Measurements from ENCODE around the gene PXMP2.
"Not testable (repeated sequence)": the region's sequence is repeated elsewhere in the genome, so short reads cannot be mapped to it uniquely, and the experiment has no call there.

Gene PXMP2

GRCh38 chr12:132739600-132740312, 52.4 kb downstream of the PXMP2 start:
- Mint-ChIP-seq H3K4me3 (no peak overlapping the region), H3K4me1 (peaks cover 20% of the 10 kb centered on the region), H3K36me3 (peaks cover 20% of the 10 kb centered on the region), H3K9me3 (no peaks in the 10 kb centered on the region), H3K27ac (no peak overlapping the region), H3K27me3 (no peaks in the 10 kb centered on the region)

- H3K9me3 Mint-ChIP-seq, result no peaks in the 10 kb centered on the region
- H3K27me3 Mint-ChIP-seq, result no peaks in the 10 kb centered on the region
- H3K27ac Mint-ChIP-seq, result no peak overlapping the region
- no peak overlapping the region for H3K4me3 Mint-ChIP-seq
- peaks cover 20% of the 10 kb centered on the region for H3K4me1 Mint-ChIP-seq
- peaks cover 22% of the 10 kb centered on the region for H3K36me3 Mint-ChIP-seq
These were observed 52.9 kb downstream of the PXMP2 start for GRCh38 chr12:132740313-132740646.

GRCh38 chr12:132740652-132741051, 53.3 kb downstream of the PXMP2 start:
- H3K4me3 Mint-ChIP-seq, result no peak overlapping the region
- H3K36me3 Mint-ChIP-seq, result peaks cover 23% of the 10 kb centered on the region
- H3K27ac Mint-ChIP-seq, result no peak overlapping the region
- H3K4me1 Mint-ChIP-seq, result peaks cover 20% of the 10 kb centered on the region
- no peaks in the 10 kb centered on the region for H3K9me3 Mint-ChIP-seq
- no peaks in the 10 kb centered on the region for H3K27me3 Mint-ChIP-seq

- Mint-ChIP-seq H3K27me3 (no peaks in the 10 kb centered on the region), H3K9me3 (no peaks in the 10 kb centered on the region), H3K36me3 (peaks cover 23% of the 10 kb centered on the region), H3K4me3 (no peak overlapping the region), H3K4me1 (peaks cover 20% of the 10 kb centered on the region), H3K27ac (no peak overlapping the region)
These were observed 54.2 kb downstream of the PXMP2 start for GRCh38 chr12:132741620-132742019.

- H3K27me3 Mint-ChIP-seq, result no peaks in the 10 kb centered on the region
- H3K36me3 Mint-ChIP-seq, result peaks cover 22% of the 10 kb centered on the region
These were observed 56.4 kb downstream of the PXMP2 start for GRCh38 chr12:132743831-132744230.

GRCh38 chr12:132746613-132747012, 59.2 kb downstream of the PXMP2 start:
- no peak overlapping the region for H3K27ac Mint-ChIP-seq
- H3K4me3 Mint-ChIP-seq, result no peak overlapping the region
- peaks cover 19% of the 10 kb centered on the region for H3K36me3 Mint-ChIP-seq
- no peaks in the 10 kb centered on the region for H3K27me3 Mint-ChIP-seq
- peaks cover 20% of the 10 kb centered on the region for H3K4me1 Mint-ChIP-seq
- no peaks in the 10 kb centered on the region for H3K9me3 Mint-ChIP-seq

More at GRCh38 chr12:132743831-132744230, 56.4 kb downstream of the PXMP2 start:
- no peaks in the 10 kb centered on the region for H3K9me3 Mint-ChIP-seq
- peaks cover 20% of the 10 kb centered on the region for H3K4me1 Mint-ChIP-seq
- no peak overlapping the region for H3K27ac Mint-ChIP-seq
- no peak overlapping the region for H3K4me3 Mint-ChIP-seq

GRCh38 chr12:132747395-132747794, 60.0 kb downstream of the PXMP2 start:
- Mint-ChIP-seq H3K9me3 (no peaks in the 10 kb centered on the region), H3K27me3 (no peaks in the 10 kb centered on the region), H3K4me1 (peaks cover 14% of the 10 kb centered on the region), H3K4me3 (no peak overlapping the region), H3K27ac (no peak overlapping the region), H3K36me3 (peaks cover 19% of the 10 kb centered on the region)

GRCh38 chr12:132747896-132748295, 60.5 kb downstream of the PXMP2 start:
- Mint-ChIP-seq H3K9me3 (no peaks in the 10 kb centered on the region), H3K4me3 (no peak overlapping the region), H3K36me3 (peaks cover 14% of the 10 kb centered on the region), H3K4me1 (peaks cover 9% of the 10 kb centered on the region), H3K27ac (no peak overlapping the region), H3K27me3 (no peaks in the 10 kb centered on the region)

GRCh38 chr12:132748319-132748718, 60.9 kb downstream of the PXMP2 start:
- Mint-ChIP-seq H3K36me3 (peaks cover 12% of the 10 kb centered on the region), H3K27me3 (no peaks in the 10 kb centered on the region), H3K4me1 (peaks cover 6% of the 10 kb centered on the region), H3K27ac (no peak overlapping the region), H3K9me3 (no peaks in the 10 kb centered on the region), H3K4me3 (no peak overlapping the region)

- not testable (repeated sequence) for H3K27me3 Mint-ChIP-seq, H3K9me3 Mint-ChIP-seq, H3K36me3 Mint-ChIP-seq, H3K4me3 Mint-ChIP-seq, H3K27ac Mint-ChIP-seq, H3K4me1 Mint-ChIP-seq
These were observed 66.3 kb downstream of the PXMP2 start for GRCh38 chr12:132753670-132754069.

- Mint-ChIP-seq H3K9me3 (no peaks in the 10 kb centered on the region), H3K27me3 (no peaks in the 10 kb centered on the region), H3K4me3 (no peak overlapping the region), H3K4me1 (peaks cover 4% of the 10 kb centered on the region), H3K36me3 (peaks cover 7% of the 10 kb centered on the region), H3K27ac (no peak overlapping the region)
These were observed 67.0 kb downstream of the PXMP2 start for GRCh38 chr12:132754160-132754932.
